MM.1S (cell line): Measurements from ENCODE around the gene FOXB1.

Experiments
- CTCF ChIP-seq: fragments of 300-600 bp; sonication (generic); IDR thresholded peaks from 2 replicates; pipeline ENCODE4 v1.5.1; 2016; ENCODE audit warnings: antibody characterized with exemption, low read length, mixed read lengths
- EZH2 ChIP-seq: fragments of 300-600 bp; sonication (generic); optimal IDR thresholded peaks from 2 replicates; pipeline ENCODE3; 2017; ENCODE audit warnings: low read depth, mild to moderate bottlenecking, antibody characterized with exemption, low read length, mixed read lengths
- EZH2phosphoT487 ChIP-seq: fragments of 300-600 bp; sonication (generic); IDR thresholded peaks from 2 replicates; pipeline ENCODE4 v1.6.1; 2018; ENCODE audit warnings: antibody characterized with exemption, low read length

- TF ChIP-seq CTCF: no peak
- no peak for TF ChIP-seq EZH2phosphoT487
- no peak for TF ChIP-seq EZH2
These were observed 38.4 kb upstream of the FOXB1 start for GRCh38 chr15:59965741-59966140.
